ENCODE results near the gene GGTLC2. TPM values are rescaled to one million over a fixed set of nuclear protein-coding genes. Genes with fewer than 3 reads are reported as not detected.
A peak's percentile ranks its signal among the peaks of the same experiment; 100 is the strongest.
"Not testable (repeated sequence)": the region's sequence is repeated elsewhere in the genome, so short reads cannot be mapped to it uniquely, and the experiment has no call there.

The GGTLC2 gene
- total RNA-seq, 1 donor, result not detected

DNA sequence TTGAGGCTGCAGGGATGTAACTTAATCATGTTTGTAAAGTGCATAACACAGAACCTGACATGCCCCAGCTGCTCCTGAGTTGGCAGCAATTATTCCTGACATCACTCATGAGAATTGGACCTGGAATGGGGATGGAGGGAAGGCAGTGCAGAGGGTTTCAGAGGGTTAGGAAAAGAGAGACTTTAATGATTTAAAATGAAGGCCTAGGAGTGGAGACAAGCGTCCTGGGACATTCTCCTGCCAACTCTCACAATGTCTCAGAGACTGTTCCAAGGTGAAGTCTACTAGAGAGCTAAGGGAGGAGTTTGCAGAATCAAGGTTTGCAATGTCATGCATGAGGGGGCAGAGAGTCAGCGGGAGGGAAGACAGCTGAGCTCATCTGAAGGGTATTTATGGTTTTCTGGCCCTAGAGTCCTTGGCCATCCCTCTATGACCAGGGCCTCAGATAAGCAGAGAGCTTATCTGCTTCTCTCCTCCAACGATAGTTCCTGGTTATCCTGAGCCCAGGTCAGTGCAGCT lies 36.9 kb downstream of the GGTLC2 start:
- peak; percentile 54 for DNase-seq (ENCODE audit: low read depth)
- no peak overlapping the region for H3K4me3 ChIP-seq (ENCODE audit: low read depth, low read length)
- TF ChIP-seq, protein P1, sequence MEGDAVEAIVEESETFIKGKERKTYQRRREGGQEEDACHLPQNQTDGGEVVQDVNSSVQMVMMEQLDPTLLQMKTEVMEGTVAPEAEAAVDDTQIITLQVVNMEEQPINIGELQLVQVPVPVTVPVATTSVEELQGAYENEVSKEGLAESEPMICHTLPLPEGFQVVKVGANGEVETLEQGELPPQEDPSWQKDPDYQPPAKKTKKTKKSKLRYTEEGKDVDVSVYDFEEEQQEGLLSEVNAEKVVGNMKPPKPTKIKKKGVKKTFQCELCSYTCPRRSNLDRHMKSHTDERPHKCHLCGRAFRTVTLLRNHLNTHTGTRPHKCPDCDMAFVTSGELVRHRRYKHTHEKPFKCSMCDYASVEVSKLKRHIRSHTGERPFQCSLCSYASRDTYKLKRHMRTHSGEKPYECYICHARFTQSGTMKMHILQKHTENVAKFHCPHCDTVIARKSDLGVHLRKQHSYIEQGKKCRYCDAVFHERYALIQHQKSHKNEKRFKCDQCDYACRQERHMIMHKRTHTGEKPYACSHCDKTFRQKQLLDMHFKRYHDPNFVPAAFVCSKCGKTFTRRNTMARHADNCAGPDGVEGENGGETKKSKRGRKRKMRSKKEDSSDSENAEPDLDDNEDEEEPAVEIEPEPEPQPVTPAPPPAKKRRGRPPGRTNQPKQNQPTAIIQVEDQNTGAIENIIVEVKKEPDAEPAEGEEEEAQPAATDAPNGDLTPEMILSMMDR (IDR thresholded peaks at IDR 0.05; ENCODE audit: insufficient read depth, low read length), result no peak

DNA sequence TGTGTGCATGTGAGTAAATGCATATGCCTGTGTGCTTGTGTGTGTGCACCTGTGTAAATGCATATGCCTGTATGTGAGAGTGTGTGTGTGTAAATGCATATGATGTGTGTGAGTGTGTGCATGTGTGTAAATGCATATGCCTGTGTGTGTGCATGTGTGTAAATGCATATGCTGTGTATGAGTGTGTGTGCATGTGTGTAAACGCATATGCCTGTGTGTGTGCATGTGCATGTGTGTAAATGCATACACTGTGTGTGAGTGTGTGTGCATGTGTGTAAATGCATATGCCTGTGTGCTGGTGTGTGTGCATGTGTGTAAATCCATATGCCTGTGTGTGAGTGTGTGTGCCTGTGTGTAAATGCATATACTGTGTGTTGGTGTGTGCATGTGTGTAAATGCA lies 37.8 kb downstream of the GGTLC2 start:
- no peak for DNase-seq (ENCODE audit: low read depth)
- H3K4me3 ChIP-seq (ENCODE audit: low read depth, low read length), result no peak overlapping the region
- TF ChIP-seq, protein P1 (IDR thresholded peaks at IDR 0.05; ENCODE audit: insufficient read depth, low read length), result no peak

DNA sequence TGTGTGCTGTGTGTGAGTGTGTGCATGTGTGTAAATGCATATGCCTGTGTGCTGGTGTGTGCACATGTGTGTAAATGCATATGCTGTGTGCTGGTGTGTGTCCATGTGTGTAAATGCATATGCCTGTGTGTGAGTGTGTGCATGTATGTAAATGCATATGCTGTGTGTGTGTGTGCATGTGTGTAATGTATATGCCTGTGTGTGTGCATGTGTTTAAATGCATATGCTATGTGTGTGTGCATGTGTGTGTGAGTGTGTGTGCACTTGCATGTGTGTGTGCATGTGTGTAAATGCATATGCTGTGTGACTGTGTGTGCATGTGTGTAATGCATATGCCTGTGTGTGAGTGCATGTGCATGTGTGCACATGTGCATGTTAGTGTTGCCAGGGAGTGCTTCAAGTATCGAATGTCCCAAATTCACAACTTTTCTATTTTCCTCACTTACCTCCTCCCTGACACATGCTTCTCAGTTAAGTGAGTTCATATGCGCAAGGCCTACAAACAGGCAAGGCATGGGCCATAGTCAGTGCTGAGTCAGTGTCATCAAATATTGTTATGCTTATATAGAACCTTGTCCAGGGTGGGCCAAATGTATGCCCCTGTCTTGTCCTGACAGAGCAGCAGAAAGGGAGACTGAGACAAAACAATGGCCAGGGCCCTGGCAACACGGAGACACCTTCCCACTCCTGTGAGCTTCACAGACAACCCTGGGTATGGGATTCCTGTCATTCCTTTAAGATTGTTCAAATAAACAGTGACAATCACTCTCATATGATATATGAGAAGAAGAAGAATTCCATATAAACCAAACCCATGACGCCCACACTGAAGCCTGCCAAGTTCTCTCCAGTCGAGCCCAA lies 38.6 kb downstream of the GGTLC2 start:
- TF ChIP-seq, protein P1 (IDR thresholded peaks at IDR 0.05; ENCODE audit: insufficient read depth, low read length), result no peak
- DNase-seq (ENCODE audit: low read depth), result peak; percentile 35
- H3K4me3 ChIP-seq (ENCODE audit: low read depth, low read length), result no peak overlapping the region

DNA sequence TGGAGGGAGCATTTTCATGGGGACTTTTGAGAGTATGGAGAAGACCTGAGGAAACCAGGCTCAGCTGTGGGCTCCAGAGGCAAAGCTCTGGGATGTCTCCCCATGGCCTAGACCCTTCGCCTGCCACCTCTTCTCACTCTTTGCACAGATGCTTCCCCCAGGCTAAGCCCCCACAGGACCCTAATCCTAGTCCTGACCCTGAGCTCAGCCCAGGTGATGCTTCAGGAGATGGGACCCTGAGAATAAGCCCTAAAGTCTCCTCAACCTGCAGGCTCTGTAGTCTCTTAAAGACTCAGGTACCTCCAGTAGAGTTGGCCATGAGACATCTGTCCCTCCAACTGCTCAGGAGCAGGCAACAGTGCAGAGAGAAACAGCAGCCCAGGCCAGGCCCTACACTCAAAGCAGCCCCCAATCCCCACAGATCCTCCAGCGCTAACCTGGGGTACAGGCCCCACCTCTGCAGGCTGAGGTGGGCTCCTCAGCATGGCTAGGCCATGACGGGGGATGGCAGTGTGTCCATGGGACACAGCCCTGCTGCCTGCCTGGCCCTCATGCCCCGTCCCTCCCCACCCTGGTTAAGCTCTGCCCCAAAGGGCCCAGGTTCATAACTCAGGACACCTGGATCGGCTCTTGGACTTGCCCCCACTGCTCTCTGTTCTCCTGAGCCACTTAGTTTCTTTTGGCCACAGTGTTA lies 39.4 kb downstream of the GGTLC2 start:
- no peak overlapping the region for H3K4me3 ChIP-seq (ENCODE audit: low read depth, low read length)
- TF ChIP-seq, protein P1 (IDR thresholded peaks at IDR 0.05; ENCODE audit: insufficient read depth, low read length), result no peak
- DNase-seq (ENCODE audit: low read depth), result no peak

DNA sequence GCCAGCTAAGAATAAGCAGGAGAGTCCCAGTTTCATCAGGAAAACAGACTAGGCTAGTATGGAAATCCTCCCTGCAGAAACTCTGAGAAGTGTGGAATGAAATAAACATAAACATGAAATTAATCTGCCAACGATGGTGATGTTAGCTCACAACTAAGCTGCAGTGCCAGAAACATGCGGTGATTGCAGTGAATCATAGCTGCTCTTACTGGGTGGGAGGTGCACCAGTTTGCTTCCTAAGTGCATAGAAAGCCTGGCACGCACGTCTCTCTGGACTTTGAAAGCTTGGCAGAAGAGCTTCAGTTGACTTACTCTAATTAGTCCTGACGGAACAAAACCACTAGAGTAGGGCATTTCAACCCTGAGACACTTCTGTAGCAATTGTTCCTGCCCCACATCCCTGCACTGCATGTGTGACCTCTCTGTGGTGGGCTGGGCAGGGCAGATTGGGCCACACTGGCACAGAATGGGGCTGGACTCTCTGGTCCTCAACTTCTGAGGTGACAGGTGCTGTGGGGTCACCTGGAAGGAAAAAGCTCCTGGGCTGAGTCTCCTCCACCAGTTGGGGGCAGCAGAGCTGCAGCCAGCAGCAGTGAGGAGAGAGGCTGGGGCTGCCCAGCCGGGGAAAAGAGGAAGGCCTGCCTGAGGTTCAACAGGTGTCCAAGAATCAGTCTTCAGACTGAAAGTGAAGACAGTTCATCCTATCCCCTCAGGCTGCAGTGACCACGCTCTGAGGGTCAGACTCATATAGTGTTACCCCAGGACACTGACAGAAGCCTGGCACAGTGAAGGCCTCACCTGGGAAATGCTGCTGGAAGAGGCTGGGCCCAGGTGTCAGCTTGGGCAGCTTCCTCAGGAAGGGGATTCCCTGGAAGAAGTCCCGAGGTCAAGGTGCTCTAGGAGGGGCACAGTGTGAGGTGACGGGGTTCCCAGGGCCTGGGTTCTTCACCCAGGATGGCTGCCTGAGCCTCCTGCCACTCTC lies 40.5 kb downstream of the GGTLC2 start:
- TF ChIP-seq, protein P1 (IDR thresholded peaks at IDR 0.05; ENCODE audit: insufficient read depth, low read length), result peak; percentile 47
- DNase-seq (ENCODE audit: low read depth), result peak; percentile 82
- no peak overlapping the region for H3K4me3 ChIP-seq (ENCODE audit: low read depth, low read length)

DNA sequence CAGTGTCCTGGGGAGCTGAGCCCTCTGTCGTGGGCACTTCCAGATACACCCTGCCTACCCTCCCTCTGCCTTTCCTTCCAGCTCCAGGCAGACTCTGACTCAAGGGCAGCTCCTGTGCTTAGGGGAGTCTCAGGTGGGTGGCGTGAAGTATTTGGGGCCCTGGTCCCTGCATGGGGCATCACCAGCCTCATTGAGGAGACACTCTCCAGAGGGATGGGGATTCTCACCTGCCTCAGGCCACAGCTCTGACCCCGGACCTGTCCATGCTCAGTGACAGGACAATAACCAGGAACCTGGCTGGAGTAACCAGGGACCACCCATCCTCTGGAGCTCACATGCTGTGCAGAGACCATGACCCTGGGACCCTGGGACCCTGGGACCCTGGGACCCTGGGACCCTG lies 41.2 kb downstream of the GGTLC2 start:
- DNase-seq (ENCODE audit: low read depth), result no peak
- H3K4me3 ChIP-seq (ENCODE audit: low read depth, low read length), result no peak overlapping the region
- TF ChIP-seq, protein P1 (IDR thresholded peaks at IDR 0.05; ENCODE audit: insufficient read depth, low read length), result no peak

DNA sequence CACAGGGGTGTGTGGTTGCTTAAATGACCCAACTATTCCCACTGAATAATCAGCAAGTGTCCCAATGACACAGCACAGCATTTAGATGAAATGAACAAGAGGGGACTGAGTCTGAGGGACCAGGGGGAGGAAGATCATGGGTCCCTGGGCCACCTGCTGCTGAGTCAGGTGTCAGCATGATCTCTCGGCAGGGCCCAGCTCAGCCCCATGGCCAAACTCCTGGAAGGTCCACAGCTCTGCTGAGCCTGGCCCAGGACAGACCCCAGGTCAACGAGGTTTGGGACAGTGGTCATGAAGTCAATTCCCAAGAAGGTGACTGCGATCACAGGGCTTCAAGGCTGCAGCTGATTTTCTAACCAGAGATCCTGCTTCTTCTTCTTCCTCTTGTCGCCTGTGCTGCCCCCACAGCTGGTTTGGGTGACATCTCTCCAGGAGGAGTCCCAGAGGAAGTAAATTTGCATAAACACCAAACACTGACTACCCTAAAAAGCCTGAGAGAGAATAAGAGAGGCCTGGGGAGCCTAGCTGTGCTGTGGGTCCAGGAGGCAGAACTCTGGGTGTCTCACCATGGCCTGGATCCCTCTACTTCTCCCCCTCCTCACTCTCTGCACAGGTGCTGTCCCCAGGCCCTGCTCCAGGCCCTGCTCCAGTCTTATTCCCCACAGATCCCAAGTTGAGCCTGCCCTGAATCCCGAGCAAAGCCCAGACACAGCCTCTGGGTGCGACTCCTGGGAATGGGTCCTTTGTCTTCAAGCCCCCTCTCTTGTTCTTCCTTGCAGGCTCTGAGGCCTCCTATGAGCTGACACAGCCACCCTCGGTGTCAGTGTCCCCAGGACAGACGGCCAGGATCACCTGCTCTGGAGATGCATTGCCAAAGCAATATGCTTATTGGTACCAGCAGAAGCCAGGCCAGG lies 42.0 kb downstream of the GGTLC2 start:
- H3K4me3 ChIP-seq (ENCODE audit: low read depth, low read length); DNase-seq (ENCODE audit: low read depth): not testable (repeated sequence)
